HG02642 (cell line): Measurements from ENCODE around the gene CLIC3.

Source experiments
- ATAC-seq: cut with Tn5 transposase; IDR thresholded peaks from one replicate; pipeline ENCODE4 v1.9.1; 2021; ENCODE audit warnings: mild to moderate bottlenecking; ENCODE audit not compliant: unreplicated experiment, poor library complexity

The CLIC3 gene

GRCh38 chr9:137018761-137019559 lies 22.6 kb upstream of the CLIC3 start:
- ATAC-seq, result no peak

- no peak for ATAC-seq
Measured at GRCh38 chr9:137017791-137018497, 21.6 kb upstream of the CLIC3 start.

GRCh38 chr9:137017071-137017470 lies 20.7 kb upstream of the CLIC3 start:
- no peak for ATAC-seq

GRCh38 chr9:137016436-137016835 lies 20.1 kb upstream of the CLIC3 start:
- ATAC-seq, result no peak

- no peak for ATAC-seq
Measured at GRCh38 chr9:137015976-137016375, 19.6 kb upstream of the CLIC3 start.

- ATAC-seq, result no peak
Measured at GRCh38 chr9:137015540-137015930, 19.2 kb upstream of the CLIC3 start.

- ATAC-seq, result no peak
Measured at GRCh38 chr9:137014776-137015539, 18.6 kb upstream of the CLIC3 start.

GRCh38 chr9:137014166-137014565 lies 17.8 kb upstream of the CLIC3 start:
- no peak for ATAC-seq

- ATAC-seq, result no peak
Measured at GRCh38 chr9:137013571-137013940, 17.2 kb upstream of the CLIC3 start.

GRCh38 chr9:137012694-137013570 lies 16.6 kb upstream of the CLIC3 start:
- no peak for ATAC-seq

GRCh38 chr9:137011907-137012675 lies 15.7 kb upstream of the CLIC3 start:
- no peak for ATAC-seq

- no peak for ATAC-seq
Measured at GRCh38 chr9:137011156-137011555, 14.8 kb upstream of the CLIC3 start.

GRCh38 chr9:137009938-137010732 lies 13.8 kb upstream of the CLIC3 start:
- no peak for ATAC-seq

GRCh38 chr9:137009217-137009616 lies 12.8 kb upstream of the CLIC3 start:
- ATAC-seq, result no peak

- ATAC-seq, result no peak
Measured at GRCh38 chr9:137008312-137008711, 11.9 kb upstream of the CLIC3 start.

GRCh38 chr9:137007816-137008270 lies 11.5 kb upstream of the CLIC3 start:
- no peak for ATAC-seq

- no peak for ATAC-seq
Measured at GRCh38 chr9:137007108-137007815, 10.9 kb upstream of the CLIC3 start.
